Measurements from ENCODE around the gene CHPF. TPM values are rescaled to one million over a fixed set of nuclear protein-coding genes. Genes with fewer than 3 reads are reported as not detected.

The CHPF gene
- total RNA-seq, 5 donors from 2014 or later (not counting 1 experiment from before 2014, with no cell fraction given): 5.0 to 12.8 (median 10.8) TPM

- DNase-seq: no peak
- 81% methylated on average over 24 of the region's 35 CpGs for WGBS (ENCODE audit: insufficient coverage)
These were observed 18.7 kb upstream of the CHPF start for GRCh38 chr2:219562049-219563020.

DNA sequence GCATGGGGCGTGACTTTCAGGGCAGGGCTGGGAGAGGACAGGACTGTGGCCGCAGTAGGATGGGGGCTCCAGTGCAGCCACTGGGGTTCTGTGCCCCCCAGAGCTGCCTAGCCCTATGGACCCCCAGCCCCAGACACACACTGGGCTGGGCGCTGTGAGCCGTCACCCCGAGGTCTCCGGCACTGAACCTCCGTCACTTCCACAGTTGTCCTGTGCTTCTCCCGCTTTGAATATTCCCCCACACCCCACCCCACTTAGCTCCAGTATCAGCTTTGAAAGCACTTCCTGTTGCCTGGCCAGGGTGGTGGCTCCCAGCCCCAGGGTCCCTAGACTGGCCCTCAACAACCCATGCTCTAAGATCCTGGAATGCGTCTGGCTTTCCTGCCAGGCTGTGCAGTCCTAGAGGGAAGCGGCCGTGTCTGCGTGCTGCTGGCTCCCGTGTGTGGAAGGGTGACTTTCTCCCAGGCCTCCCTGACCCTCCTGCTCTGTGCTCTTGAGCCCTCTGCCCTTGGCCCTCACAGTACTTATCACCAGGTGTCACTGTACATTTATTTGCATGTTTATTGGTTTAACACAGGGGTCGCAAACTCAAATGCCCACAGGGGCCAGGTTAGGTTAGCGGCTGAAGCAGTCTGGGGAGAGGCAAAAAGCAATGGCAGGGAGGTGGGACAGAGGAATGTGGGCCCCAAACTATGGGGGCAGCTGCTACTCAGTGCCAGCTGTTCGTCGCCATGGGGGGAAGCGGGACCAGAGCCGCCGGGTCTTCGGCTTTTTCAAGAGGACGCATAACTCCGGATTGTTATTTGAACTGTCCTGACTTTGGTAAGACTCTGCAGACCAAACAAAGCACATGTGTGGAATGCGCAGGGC lies 17.8 kb upstream of the CHPF start:
- H3K9me3 ChIP-seq: no peaks in the 10 kb centered on the region
- H3K4me1 Mint-ChIP-seq: no peaks in the 10 kb centered on the region
- H3K9me3 Mint-ChIP-seq: no peaks in the 10 kb centered on the region
- H3K36me3 ChIP-seq (ENCODE audit: control insufficient read depth in 2 of 2, extremely low read depth in 1 of 2, insufficient read depth in 1 of 2, low read length in 1 of 2): no peaks in the 10 kb centered on the region
- no peaks in the 10 kb centered on the region for H3K36me3 Mint-ChIP-seq
- WGBS (ENCODE audit: insufficient coverage): 90% methylated on average over 17 of the region's 24 CpGs
- H3K27ac ChIP-seq (ENCODE audit: low read length): no peak overlapping the region
- no peak for DNase-seq
- peaks cover 20% of the 10 kb centered on the region in 2 donors for H3K27me3 Mint-ChIP-seq
- CTCF ChIA-PET: interaction anchor here in 1 of 2 donors (0.6 to 2.1 kb wide), 2 partner anchors 10 to 20 kb away, joined by 3 to 13 read pairs; no protein-coding TSS in a partner anchor
- ATAC-seq (replicated peaks in 1 of 4): no peak
- H3K27ac Mint-ChIP-seq: no peak overlapping the region
- POLR2A ChIA-PET: no interaction called here
- peaks cover 0 to 68% of the 10 kb centered on the region in 2 experiments for H3K27me3 ChIP-seq (replicated peaks in 1 of 2; ENCODE audit: control insufficient read depth in 2 of 2, extremely low read depth in 1 of 2, insufficient read depth in 2 of 2, low read length in 1 of 2)
- H3K4me3 Mint-ChIP-seq: no peak overlapping the region
- no peaks in the 10 kb centered on the region for H3K4me1 ChIP-seq (ENCODE audit: control insufficient read depth in 1 of 2, extremely low read depth in 1 of 2, insufficient read depth in 2 of 2, low read length in 2 of 2)
- H3K4me3 ChIP-seq (ENCODE audit: control insufficient read depth in 1 of 2, extremely low read depth in 1 of 2, low read length in 1 of 2): no peak overlapping the region

More at GRCh38 chr2:219562049-219563020, 18.7 kb upstream of the CHPF start:
- H3K27me3 Mint-ChIP-seq: peaks cover 24 to 27% of the 10 kb centered on the region in 2 donors
- no peak overlapping the region for H3K27ac ChIP-seq (ENCODE audit: low read length)
- no peaks in the 10 kb centered on the region for H3K36me3 Mint-ChIP-seq
- no peaks in the 10 kb centered on the region for H3K4me1 ChIP-seq (ENCODE audit: control insufficient read depth in 1 of 2, extremely low read depth in 1 of 2, insufficient read depth in 2 of 2, low read length in 2 of 2)
- peaks cover 0 to 71% of the 10 kb centered on the region in 2 experiments for H3K27me3 ChIP-seq (replicated peaks in 1 of 2; ENCODE audit: control insufficient read depth in 2 of 2, extremely low read depth in 1 of 2, insufficient read depth in 2 of 2, low read length in 1 of 2)
- H3K4me1 Mint-ChIP-seq: no peaks in the 10 kb centered on the region
- ATAC-seq (replicated peaks in 1 of 4): no peak
- no peaks in the 10 kb centered on the region for H3K9me3 ChIP-seq
- no peak overlapping the region for H3K27ac Mint-ChIP-seq
- ChIA-PET CTCF (interaction anchor here (0.6 to 1.4 kb wide), 6 partner anchors 9 to 823 kb away, joined by 3 to 8 read pairs (median 4); no protein-coding TSS in a partner anchor), POLR2A (no interaction called here)
- no peak overlapping the region for H3K4me3 Mint-ChIP-seq
- H3K36me3 ChIP-seq (ENCODE audit: control insufficient read depth in 2 of 2, extremely low read depth in 1 of 2, insufficient read depth in 1 of 2, low read length in 1 of 2): no peaks in the 10 kb centered on the region
- no peak overlapping the region for H3K4me3 ChIP-seq (ENCODE audit: control insufficient read depth in 1 of 2, extremely low read depth in 1 of 2, low read length in 1 of 2)
- no peaks in the 10 kb centered on the region for H3K9me3 Mint-ChIP-seq

DNA sequence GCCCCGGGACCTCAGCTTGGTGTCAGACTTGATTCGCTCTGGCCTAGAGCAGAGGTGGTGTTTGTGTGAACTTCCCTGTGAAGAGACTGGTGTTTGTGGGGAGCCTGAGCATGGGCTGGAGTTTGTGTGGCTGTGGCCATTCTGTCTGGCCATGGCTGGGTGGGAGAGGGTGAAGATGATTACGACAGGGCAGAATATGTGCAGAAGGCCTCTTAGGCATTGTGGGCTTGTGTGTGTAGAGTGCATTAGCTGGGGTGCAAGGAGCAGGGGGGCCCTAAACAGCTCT lies 17.2 kb upstream of the CHPF start:
- Histone ChIP-seq H3K36me3 (ENCODE audit: control insufficient read depth in 2 of 2, extremely low read depth in 1 of 2, insufficient read depth in 1 of 2, low read length in 1 of 2) (no peaks in the 10 kb centered on the region), H3K9me3 (no peaks in the 10 kb centered on the region), H3K27ac (ENCODE audit: low read length) (no peak overlapping the region), H3K27me3 (replicated peaks in 1 of 2; ENCODE audit: control insufficient read depth in 2 of 2, extremely low read depth in 1 of 2, insufficient read depth in 2 of 2, low read length in 1 of 2) (peaks cover 0 to 74% of the 10 kb centered on the region in 2 experiments), H3K4me1 (ENCODE audit: control insufficient read depth in 1 of 2, extremely low read depth in 1 of 2, insufficient read depth in 2 of 2, low read length in 2 of 2) (no peaks in the 10 kb centered on the region), H3K4me3 (ENCODE audit: control insufficient read depth in 1 of 2, extremely low read depth in 1 of 2, low read length in 1 of 2) (no peak overlapping the region)
- ChIA-PET CTCF (interaction anchor here (0.6 to 2.1 kb wide), 8 partner anchors 10 to 75 kb away, joined by 3 to 13 read pairs (median 4); no protein-coding TSS in a partner anchor), POLR2A (no interaction called here)
- WGBS (ENCODE audit: insufficient coverage): 56% methylated on average over 3 of the region's 3 CpGs
- H3K4me1 Mint-ChIP-seq: no peaks in the 10 kb centered on the region
- H3K36me3 Mint-ChIP-seq: no peaks in the 10 kb centered on the region
- ATAC-seq (replicated peaks in 1 of 4): no peak
- no peaks in the 10 kb centered on the region for H3K9me3 Mint-ChIP-seq
- no peak overlapping the region for H3K4me3 Mint-ChIP-seq
- no peak for DNase-seq
- H3K27ac Mint-ChIP-seq: no peak overlapping the region
- peaks cover 19 to 22% of the 10 kb centered on the region in 2 donors for H3K27me3 Mint-ChIP-seq

- no peaks in the 10 kb centered on the region for H3K36me3 Mint-ChIP-seq
- Histone ChIP-seq H3K27me3 (replicated peaks in 1 of 2; ENCODE audit: control insufficient read depth in 2 of 2, extremely low read depth in 1 of 2, insufficient read depth in 2 of 2, low read length in 1 of 2) (peaks cover 0 to 75% of the 10 kb centered on the region in 2 experiments), H3K4me3 (ENCODE audit: control insufficient read depth in 1 of 2, extremely low read depth in 1 of 2, low read length in 1 of 2) (no peak overlapping the region), H3K36me3 (ENCODE audit: control insufficient read depth in 2 of 2, extremely low read depth in 1 of 2, insufficient read depth in 1 of 2, low read length in 1 of 2) (no peaks in the 10 kb centered on the region), H3K27ac (ENCODE audit: low read length) (no peak overlapping the region), H3K4me1 (ENCODE audit: control insufficient read depth in 1 of 2, extremely low read depth in 1 of 2, insufficient read depth in 2 of 2, low read length in 2 of 2) (no peaks in the 10 kb centered on the region), H3K9me3 (no peaks in the 10 kb centered on the region)
- ATAC-seq (replicated peaks in 1 of 4) (peak; percentile 38 to 67 (median 51)), DNase-seq (peak in 4 of 35 experiments; percentile 25 to 49 (median 32))
- no peaks in the 10 kb centered on the region for H3K4me1 Mint-ChIP-seq
- ChIA-PET CTCF (interaction anchor here (0.5 to 2.1 kb wide), 16 partner anchors 9 to 1884 kb away, joined by 3 to 13 read pairs (median 3); partner anchors contain the start of gene GMPPA (in 1 of the 2)), POLR2A (interaction anchor here in 1 of 2 donors (0.5 kb wide), 1 partner anchor 18 kb away, joined by 3 read pairs; no protein-coding TSS in a partner anchor)
- H3K4me3 Mint-ChIP-seq: no peak overlapping the region
- 53% methylated on average over 3 of the region's 8 CpGs for whole genome bisulfite sequencing (ENCODE audit: insufficient coverage)
- H3K9me3 Mint-ChIP-seq: no peaks in the 10 kb centered on the region
- H3K27me3 Mint-ChIP-seq: peaks cover 19 to 25% of the 10 kb centered on the region in 2 donors
- no peak overlapping the region for H3K27ac Mint-ChIP-seq
These were observed 16.7 kb upstream of the CHPF start for GRCh38 chr2:219560037-219560892.

DNA sequence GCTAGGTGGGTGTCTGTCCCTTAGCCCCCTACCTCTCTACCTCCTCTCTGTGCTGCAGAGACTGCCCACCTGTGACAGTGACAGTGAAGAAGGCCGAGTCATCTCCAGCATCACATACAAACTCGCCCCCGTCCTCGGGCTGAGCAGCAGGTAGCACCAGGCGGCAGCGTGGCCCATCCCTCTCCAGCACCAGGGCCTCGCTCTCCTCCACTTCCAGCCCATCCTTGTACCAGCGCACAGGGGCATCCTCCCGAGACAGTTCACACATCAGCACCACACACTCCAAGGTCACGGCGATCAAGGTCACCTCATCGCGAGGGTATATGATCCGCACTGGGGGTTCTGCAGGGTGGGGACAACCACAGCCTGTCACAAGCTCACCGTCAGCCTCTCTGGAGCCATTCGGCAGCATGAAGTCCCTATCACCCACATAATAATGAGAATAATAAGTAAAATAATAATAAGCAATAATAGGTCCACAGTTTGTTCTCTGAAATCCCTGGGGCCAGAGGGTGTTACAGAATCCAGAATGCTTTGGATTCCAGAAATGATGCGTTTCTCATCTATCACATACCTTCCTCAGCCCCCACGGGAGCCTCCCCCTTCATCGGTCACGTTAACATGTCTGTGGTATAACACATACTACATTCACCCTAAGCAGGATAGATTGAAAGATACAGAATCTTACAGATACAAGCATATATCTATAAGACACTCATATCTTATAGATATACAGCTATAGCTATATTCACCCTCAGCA lies 15.7 kb upstream of the CHPF start:
- H3K4me3 Mint-ChIP-seq: no peak overlapping the region
- no peak for DNase-seq
- Histone ChIP-seq H3K27me3 (replicated peaks in 1 of 2; ENCODE audit: control insufficient read depth in 2 of 2, extremely low read depth in 1 of 2, insufficient read depth in 2 of 2, low read length in 1 of 2) (peaks cover 0 to 79% of the 10 kb centered on the region in 2 experiments), H3K4me1 (ENCODE audit: control insufficient read depth in 1 of 2, extremely low read depth in 1 of 2, insufficient read depth in 2 of 2, low read length in 2 of 2) (no peaks in the 10 kb centered on the region), H3K4me3 (ENCODE audit: control insufficient read depth in 1 of 2, extremely low read depth in 1 of 2, low read length in 1 of 2) (no peak overlapping the region), H3K9me3 (no peaks in the 10 kb centered on the region), H3K36me3 (ENCODE audit: control insufficient read depth in 2 of 2, extremely low read depth in 1 of 2, insufficient read depth in 1 of 2, low read length in 1 of 2) (no peaks in the 10 kb centered on the region), H3K27ac (ENCODE audit: low read length) (no peak overlapping the region)
- H3K27ac Mint-ChIP-seq: no peak overlapping the region
- no peaks in the 10 kb centered on the region for H3K4me1 Mint-ChIP-seq
- H3K36me3 Mint-ChIP-seq: no peaks in the 10 kb centered on the region
- no peak for ATAC-seq (replicated peaks in 1 of 4)
- CTCF ChIA-PET: interaction anchor here (0.5 to 2.1 kb wide), 11 partner anchors 8 to 77 kb away, joined by 3 to 13 read pairs (median 3); partner anchors contain the start of gene GMPPA (in 1 of the 2)
- POLR2A ChIA-PET: no interaction called here
- 81% methylated on average over 11 of the region's 20 CpGs for WGBS (ENCODE audit: insufficient coverage)
- peaks cover 24 to 29% of the 10 kb centered on the region in 2 donors for H3K27me3 Mint-ChIP-seq
- H3K9me3 Mint-ChIP-seq: no peaks in the 10 kb centered on the region

All from T-cell (primary cell).